Dendritic cell treated with granulocyte-macrophage colony-stimulating factor and Interleukin-4, amounts not matched to agents 40 ng/mL and 50 ng/mL, for 4 days (primary cell): ENCODE results near the gene ZNF428.
"Not testable (repeated sequence)": the region's sequence is repeated elsewhere in the genome, so short reads cannot be mapped to it uniquely, and the experiment has no call there.

Source experiments
- H3K27ac Mint-ChIP-seq: one replicate; pipeline ENCODE4 v1.8.0; 2022; ENCODE audit warnings: mild to moderate bottlenecking, mixed read lengths
- H3K27me3 Mint-ChIP-seq: one replicate; pipeline ENCODE4 v1.8.0; 2022; ENCODE audit warnings: mild to moderate bottlenecking, mixed read lengths
- H3K36me3 Mint-ChIP-seq: one replicate; pipeline ENCODE4 v1.8.0; 2022; ENCODE audit warnings: low read depth, mixed read lengths
- H3K4me1 Mint-ChIP-seq: one replicate; pipeline ENCODE4 v1.8.0; 2022; ENCODE audit warnings: low read depth, mixed read lengths
- H3K4me3 Mint-ChIP-seq: one replicate; pipeline ENCODE4 v1.8.0; 2022; ENCODE audit warnings: mild to moderate bottlenecking, moderate library complexity, mixed read lengths
- H3K9me3 Mint-ChIP-seq: one replicate; pipeline ENCODE4 v1.8.0; 2022; ENCODE audit warnings: mixed read lengths
- intact Hi-C: fragments of 100-400 bp; cut with micrococcal nuclease; formaldehyde crosslinking; loops from one replicate; pipeline ENCODE4 v1.15.0; 2022

The ZNF428 gene

GRCh38 chr19:43587029-43587428, 32.4 kb downstream of the ZNF428 start:
- peaks cover 32% of the 10 kb centered on the region for H3K4me1 Mint-ChIP-seq
- H3K4me3 Mint-ChIP-seq, intact Hi-C loops, H3K27ac Mint-ChIP-seq, H3K9me3 Mint-ChIP-seq, H3K27me3 Mint-ChIP-seq: not testable (repeated sequence)
- H3K36me3 Mint-ChIP-seq = peaks cover 52% of the 10 kb centered on the region

- Mint-ChIP-seq H3K36me3 (peaks cover 45% of the 10 kb centered on the region), H3K4me3 (no peak overlapping the region), H3K27ac (no peak overlapping the region), H3K4me1 (peaks cover 32% of the 10 kb centered on the region), H3K9me3 (no peaks in the 10 kb centered on the region), H3K27me3 (no peaks in the 10 kb centered on the region)
- intact Hi-C loops = no loop called here
These were observed 33.1 kb downstream of the ZNF428 start for GRCh38 chr19:43586346-43586745.

GRCh38 chr19:43584484-43584883, 34.9 kb downstream of the ZNF428 start:
- peaks cover 28% of the 10 kb centered on the region for H3K36me3 Mint-ChIP-seq
- peaks cover 30% of the 10 kb centered on the region for H3K4me1 Mint-ChIP-seq
- H3K27me3 Mint-ChIP-seq = no peaks in the 10 kb centered on the region
- H3K27ac Mint-ChIP-seq = peak overlapping the region; percentile 77
- intact Hi-C loops = no loop called here
- H3K9me3 Mint-ChIP-seq = no peaks in the 10 kb centered on the region
- H3K4me3 Mint-ChIP-seq = no peak overlapping the region

GRCh38 chr19:43582495-43582894, 36.9 kb downstream of the ZNF428 start:
- no peaks in the 10 kb centered on the region for H3K9me3 Mint-ChIP-seq
- H3K4me1 Mint-ChIP-seq = peaks cover 39% of the 10 kb centered on the region
- no peak overlapping the region for H3K4me3 Mint-ChIP-seq

GRCh38 chr19:43581467-43581866, 38.0 kb downstream of the ZNF428 start:
- Mint-ChIP-seq H3K27ac (peak overlapping the region; percentile 16), H3K9me3 (no peaks in the 10 kb centered on the region), H3K4me1 (peaks cover 41% of the 10 kb centered on the region), H3K4me3 (no peak overlapping the region), H3K27me3 (no peaks in the 10 kb centered on the region), H3K36me3 (peaks cover 10% of the 10 kb centered on the region)
- intact Hi-C loops = no loop called here

More at GRCh38 chr19:43582495-43582894, 36.9 kb downstream of the ZNF428 start:
- peaks cover 17% of the 10 kb centered on the region for H3K36me3 Mint-ChIP-seq
- H3K27me3 Mint-ChIP-seq = no peaks in the 10 kb centered on the region
- no peak overlapping the region for H3K27ac Mint-ChIP-seq
- intact Hi-C loops = no loop called here

GRCh38 chr19:43578787-43579186, 40.6 kb downstream of the ZNF428 start:
- Mint-ChIP-seq H3K4me3 (no peak overlapping the region), H3K9me3 (no peaks in the 10 kb centered on the region), H3K4me1 (peaks cover 38% of the 10 kb centered on the region), H3K27me3 (no peaks in the 10 kb centered on the region), H3K36me3 (peaks cover 7% of the 10 kb centered on the region), H3K27ac (peak overlapping the region; percentile 2)
- intact Hi-C loops = no loop called here

GRCh38 chr19:43575955-43576878, 43.2 kb downstream of the ZNF428 start:
- intact Hi-C loops = loop anchor here (1.0 kb wide), 1 partner anchor 20 kb away; the partner anchor contains the start of genes IRGQ and ZNF576
- Mint-ChIP-seq H3K27ac (peak overlapping the region; percentile 94), H3K27me3 (no peaks in the 10 kb centered on the region), H3K9me3 (no peaks in the 10 kb centered on the region), H3K4me3 (peak overlapping the region; percentile 50), H3K36me3 (peaks cover 18% of the 10 kb centered on the region), H3K4me1 (peaks cover 43% of the 10 kb centered on the region)

GRCh38 chr19:43575156-43575950, 44.1 kb downstream of the ZNF428 start, which contains the start of the genes PINLYP and XRCC1:
TSS of gene PINLYP (plus strand) at chr19:43575801. CDS start at chr19:43577192, 1,391 bp downstream.
TSS of gene XRCC1 (minus strand) at chr19:43575527. CDS start at chr19:43575458, 69 bp downstream.
- H3K27ac Mint-ChIP-seq = peak within 1 kb of the TSS; percentile 94
- no peaks in the 10 kb centered on the region for H3K27me3 Mint-ChIP-seq
- H3K36me3 Mint-ChIP-seq = peaks cover 26% of the 10 kb centered on the region
- peak within 1 kb of the TSS; percentile 94 for H3K4me3 Mint-ChIP-seq
- intact Hi-C loops = loop anchor here (1.0 kb wide), 1 partner anchor 21 kb away; the partner anchor contains the start of genes IRGQ and ZNF576
- peaks cover 44% of the 10 kb centered on the region for H3K4me1 Mint-ChIP-seq
- no peaks in the 10 kb centered on the region for H3K9me3 Mint-ChIP-seq

GRCh38 chr19:43574424-43575155, 44.8 kb downstream of the ZNF428 start:
- Mint-ChIP-seq H3K36me3 (peaks cover 34% of the 10 kb centered on the region), H3K27ac (peak overlapping the region; percentile 94), H3K9me3 (no peaks in the 10 kb centered on the region), H3K4me3 (peak overlapping the region; percentile 94), H3K4me1 (peaks cover 40% of the 10 kb centered on the region), H3K27me3 (no peaks in the 10 kb centered on the region)
- intact Hi-C loops = loop anchor here (1.0 kb wide), 1 partner anchor 22 kb away; the partner anchor contains the start of genes IRGQ and ZNF576

GRCh38 chr19:43572171-43572588, 47.2 kb downstream of the ZNF428 start:
- H3K27me3 Mint-ChIP-seq = no peaks in the 10 kb centered on the region
- no peak overlapping the region for H3K4me3 Mint-ChIP-seq
- H3K4me1 Mint-ChIP-seq = peaks cover 30% of the 10 kb centered on the region
- H3K36me3 Mint-ChIP-seq = peaks cover 43% of the 10 kb centered on the region
- H3K27ac Mint-ChIP-seq = no peak overlapping the region
- H3K9me3 Mint-ChIP-seq = no peaks in the 10 kb centered on the region
- intact Hi-C loops = no loop called here

GRCh38 chr19:43570174-43570791, 49.1 kb downstream of the ZNF428 start:
- no peaks in the 10 kb centered on the region for H3K27me3 Mint-ChIP-seq
- intact Hi-C loops = no loop called here
- no peak overlapping the region for H3K4me3 Mint-ChIP-seq
- H3K27ac Mint-ChIP-seq = no peak overlapping the region
- H3K4me1 Mint-ChIP-seq = peaks cover 22% of the 10 kb centered on the region
- peaks cover 47% of the 10 kb centered on the region for H3K36me3 Mint-ChIP-seq
- H3K9me3 Mint-ChIP-seq = no peaks in the 10 kb centered on the region

GRCh38 chr19:43569657-43570056, 49.8 kb downstream of the ZNF428 start:
- intact Hi-C loops = no loop called here
- Mint-ChIP-seq H3K27me3 (no peaks in the 10 kb centered on the region), H3K9me3 (no peaks in the 10 kb centered on the region), H3K4me1 (peaks cover 21% of the 10 kb centered on the region), H3K36me3 (peaks cover 42% of the 10 kb centered on the region), H3K27ac (no peak overlapping the region), H3K4me3 (no peak overlapping the region)

- intact Hi-C loops = loop anchor here (5.0 kb wide), 1 partner anchor 33 kb away; the partner anchor contains the start of genes IRGQ and ZNF576
- Mint-ChIP-seq H3K27me3 (no peaks in the 10 kb centered on the region), H3K4me3 (no peak overlapping the region), H3K4me1 (peaks cover 28% of the 10 kb centered on the region), H3K36me3 (peaks cover 49% of the 10 kb centered on the region), H3K27ac (peak overlapping the region; percentile 5), H3K9me3 (no peaks in the 10 kb centered on the region)
These were observed 54.6 kb downstream of the ZNF428 start for GRCh38 chr19:43564800-43565199.
